Mucosa of stomach (tissue), 1 donor: Measurements from ENCODE around the gene NTSR2.
"Not testable (repeated sequence)": the region's sequence is repeated elsewhere in the genome, so short reads cannot be mapped to it uniquely, and the experiment has no call there.

Source experiments
- H3K27me3 ChIP-seq: one replicate; pipeline ENCODE4 v1.7.0; 2013; ENCODE audit warnings: mild to moderate bottlenecking, low read length; ENCODE audit not compliant: control insufficient read depth, insufficient read depth
- H3K36me3 ChIP-seq: one replicate; pipeline ENCODE4 v1.7.0; 2013; ENCODE audit warnings: low read length; ENCODE audit not compliant: control insufficient read depth, insufficient read depth
- H3K4me1 ChIP-seq: one replicate; pipeline ENCODE4 v1.7.0; 2013; ENCODE audit warnings: mild to moderate bottlenecking, low read length; ENCODE audit not compliant: control insufficient read depth, insufficient read depth
- H3K4me3 ChIP-seq: one replicate; pipeline ENCODE4 v1.7.0; 2013; ENCODE audit warnings: low read length
- H3K9ac ChIP-seq: one replicate; pipeline ENCODE4 v1.7.0; 2013; ENCODE audit warnings: mild to moderate bottlenecking, low read length, moderate library complexity
- H3K9me3 ChIP-seq: one replicate; pipeline ENCODE4 v1.7.0; 2013; ENCODE audit warnings: mild to moderate bottlenecking, low read length, moderate library complexity; ENCODE audit not compliant: control insufficient read depth
- donor health status: Pancreatic carcinoma.

Gene NTSR2

DNA sequence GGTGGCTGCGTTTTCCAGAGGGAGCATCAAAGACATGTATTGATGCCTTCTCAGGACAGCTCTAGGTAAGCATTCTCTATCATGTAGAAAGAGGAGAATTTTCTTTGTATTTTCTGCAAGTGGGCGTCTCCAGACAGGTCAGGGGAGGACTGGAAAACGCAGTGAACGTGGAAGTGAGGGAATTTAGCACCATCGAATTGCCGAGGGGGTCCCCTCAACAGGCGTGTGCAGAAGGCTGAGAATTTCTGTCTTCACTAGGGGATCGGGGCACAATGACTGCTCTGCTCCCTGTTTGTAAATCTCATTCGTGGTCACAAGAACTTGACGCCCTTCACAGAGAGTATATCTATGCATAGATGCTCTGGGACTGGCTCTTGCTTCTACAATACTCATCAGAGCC is 5.0 kb upstream of the NTSR2 start:
- Histone ChIP-seq H3K36me3 (no peaks in the 10 kb centered on the region), H3K27me3 (peaks cover 29% of the 10 kb centered on the region), H3K4me3 (no peak overlapping the region), H3K9ac (no peak overlapping the region), H3K4me1 (peaks cover 3% of the 10 kb centered on the region), H3K9me3 (no peaks in the 10 kb centered on the region)

- no peak overlapping the region for H3K4me3 ChIP-seq
Measured at GRCh38 chr2:11672407-11672806, 2.4 kb upstream of the NTSR2 start.

GRCh38 chr2:11667866-11668637 is 1.9 kb downstream of the NTSR2 start:
- Histone ChIP-seq H3K4me1 (peaks cover 4% of the 10 kb centered on the region), H3K9ac (no peak overlapping the region), H3K36me3 (no peaks in the 10 kb centered on the region)

More at GRCh38 chr2:11672407-11672806, 2.4 kb upstream of the NTSR2 start:
- Histone ChIP-seq H3K9me3 (no peaks in the 10 kb centered on the region), H3K36me3 (no peaks in the 10 kb centered on the region), H3K27me3 (peaks cover 23% of the 10 kb centered on the region), H3K4me1 (peaks cover 4% of the 10 kb centered on the region), H3K9ac (no peak overlapping the region)

GRCh38 chr2:11667194-11667593 is 2.8 kb downstream of the NTSR2 start:
- H3K9me3 ChIP-seq: no peaks in the 10 kb centered on the region
- H3K9ac ChIP-seq: no peak overlapping the region
- no peak overlapping the region for H3K4me3 ChIP-seq
- peaks cover 10% of the 10 kb centered on the region for H3K27me3 ChIP-seq
- peaks cover 4% of the 10 kb centered on the region for H3K4me1 ChIP-seq
- no peaks in the 10 kb centered on the region for H3K36me3 ChIP-seq

More at GRCh38 chr2:11667866-11668637, 1.9 kb downstream of the NTSR2 start:
- H3K4me3 ChIP-seq: no peak overlapping the region
- H3K27me3 ChIP-seq: peaks cover 10% of the 10 kb centered on the region
- H3K9me3 ChIP-seq: no peaks in the 10 kb centered on the region

DNA sequence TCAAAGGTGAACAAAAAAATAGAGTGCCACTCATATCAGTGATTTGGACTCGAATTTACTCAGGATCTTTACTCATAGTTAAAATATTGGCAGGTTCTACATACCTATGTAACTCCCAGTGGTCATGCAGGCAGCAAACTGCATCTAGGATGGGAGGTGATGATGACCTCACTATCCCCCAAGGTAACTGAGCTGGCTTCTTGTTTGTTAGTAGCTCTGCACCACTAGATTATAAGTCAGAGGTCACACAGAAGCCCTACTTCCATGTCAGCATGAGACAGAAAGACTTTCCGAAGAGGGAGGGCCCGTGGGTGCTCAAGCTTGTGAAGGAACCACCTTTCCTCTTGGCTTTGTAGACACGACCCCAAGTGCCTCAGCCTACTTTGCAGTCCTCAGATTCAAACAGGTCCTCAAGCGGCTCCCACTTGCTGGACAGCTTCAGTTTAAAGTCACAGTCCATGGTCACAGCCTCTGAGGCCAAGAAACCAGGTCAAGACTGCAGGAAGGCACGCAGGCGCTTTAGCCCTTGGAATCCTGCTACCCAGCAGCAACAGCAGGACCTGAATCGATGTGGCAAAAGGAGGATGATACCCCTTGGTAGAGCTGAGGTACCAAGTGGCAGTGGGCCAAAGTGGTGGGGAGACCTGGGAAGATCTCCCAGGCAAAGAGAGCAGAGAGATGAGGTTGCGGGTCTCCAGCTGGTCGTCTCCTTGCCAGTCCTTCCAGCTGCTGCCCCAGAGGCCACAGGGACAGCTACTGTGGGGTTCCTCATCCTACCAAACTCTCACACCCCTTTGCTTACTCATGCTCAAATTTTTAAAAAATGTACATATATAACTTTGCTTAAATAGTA is 4.3 kb downstream of the NTSR2 start:
- Histone ChIP-seq H3K4me1 (peaks cover 4% of the 10 kb centered on the region), H3K9me3 (no peaks in the 10 kb centered on the region), H3K27me3 (peaks cover 10% of the 10 kb centered on the region), H3K36me3 (no peaks in the 10 kb centered on the region), H3K9ac (no peak overlapping the region), H3K4me3 (no peak overlapping the region)

DNA sequence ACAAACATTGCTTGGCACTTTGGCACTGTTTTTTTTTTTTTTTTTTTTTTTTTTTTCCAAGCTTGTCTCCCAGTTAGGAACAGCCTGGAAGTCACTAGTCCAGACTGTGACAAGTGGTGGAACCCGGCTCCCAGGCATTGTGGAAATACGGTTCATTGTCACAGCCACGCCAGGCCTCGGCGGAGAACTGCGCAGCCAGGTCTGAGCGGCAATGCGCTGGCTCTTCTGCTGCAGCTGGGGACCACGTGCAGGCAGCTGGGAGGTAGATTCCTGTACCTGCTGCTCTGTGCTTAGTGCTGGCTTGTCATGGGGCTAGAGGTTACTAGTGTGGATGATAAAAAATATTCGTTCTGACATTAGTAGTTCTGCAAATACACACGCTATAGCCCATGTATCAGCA is 5.0 kb downstream of the NTSR2 start:
- H3K36me3 ChIP-seq: no peaks in the 10 kb centered on the region
- H3K9ac ChIP-seq: no peak overlapping the region
- peaks cover 1% of the 10 kb centered on the region for H3K4me1 ChIP-seq
- H3K27me3 ChIP-seq: peaks cover 8% of the 10 kb centered on the region
- no peak overlapping the region for H3K4me3 ChIP-seq
- no peaks in the 10 kb centered on the region for H3K9me3 ChIP-seq

- no peaks in the 10 kb centered on the region for H3K9me3 ChIP-seq
- peaks cover 7% of the 10 kb centered on the region for H3K27me3 ChIP-seq
- H3K4me1 ChIP-seq: no peaks in the 10 kb centered on the region
- H3K9ac ChIP-seq: no peak overlapping the region
- H3K4me3 ChIP-seq: no peak overlapping the region
- no peaks in the 10 kb centered on the region for H3K36me3 ChIP-seq
Measured at GRCh38 chr2:11663427-11663826, 6.6 kb downstream of the NTSR2 start.

DNA sequence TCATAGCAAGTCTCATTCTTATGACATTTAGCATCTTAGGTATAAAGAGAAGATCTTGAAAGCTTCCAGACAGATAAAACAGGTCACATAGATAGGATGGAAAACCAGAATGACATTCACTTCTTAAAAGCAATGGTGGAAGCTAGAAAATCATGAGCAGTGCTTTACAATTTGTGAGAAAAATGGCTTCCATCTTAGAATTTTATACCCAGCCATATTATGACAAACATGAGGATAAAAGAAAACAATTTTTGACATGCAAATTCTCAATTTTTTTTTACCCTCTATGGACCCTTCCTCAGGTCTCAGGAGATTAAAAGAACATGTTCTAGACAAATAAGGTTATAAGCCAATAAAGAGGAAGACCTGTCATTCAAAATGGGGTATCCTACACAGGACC is 7.1 kb downstream of the NTSR2 start:
- Histone ChIP-seq H3K4me3 (no peak overlapping the region), H3K9me3 (no peaks in the 10 kb centered on the region), H3K4me1 (no peaks in the 10 kb centered on the region), H3K27me3 (peaks cover 6% of the 10 kb centered on the region), H3K9ac (no peak overlapping the region), H3K36me3 (no peaks in the 10 kb centered on the region)

- Histone ChIP-seq H3K27me3 (peaks cover 6% of the 10 kb centered on the region), H3K9me3 (no peaks in the 10 kb centered on the region), H3K36me3 (no peaks in the 10 kb centered on the region), H3K4me1 (no peaks in the 10 kb centered on the region), H3K4me3 (no peak overlapping the region), H3K9ac (no peak overlapping the region)
Measured at GRCh38 chr2:11661891-11662435, 8.0 kb downstream of the NTSR2 start.

DNA sequence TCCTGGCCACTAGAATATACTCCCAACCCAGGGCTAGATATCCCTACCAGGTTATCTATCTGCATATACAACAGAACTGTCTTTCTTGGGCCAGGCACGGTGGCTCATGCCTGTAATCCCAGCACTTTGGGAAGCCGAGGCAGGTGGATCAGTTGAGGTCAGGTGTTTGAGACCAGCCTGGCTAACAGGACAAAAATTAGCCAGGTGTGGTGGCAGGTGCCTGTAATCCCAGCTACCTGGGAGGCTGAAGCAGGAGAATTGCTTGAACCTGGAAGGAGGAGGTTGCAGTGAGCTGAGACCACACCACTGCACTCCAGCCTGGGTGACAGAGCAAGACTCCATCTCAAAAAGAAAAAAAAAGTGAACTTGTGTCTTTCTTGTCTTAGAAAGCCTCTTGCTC is 9.6 kb downstream of the NTSR2 start:
- H3K36me3 ChIP-seq, H3K9me3 ChIP-seq, H3K4me1 ChIP-seq, H3K27me3 ChIP-seq, H3K4me3 ChIP-seq, H3K9ac ChIP-seq: not testable (repeated sequence)

DNA sequence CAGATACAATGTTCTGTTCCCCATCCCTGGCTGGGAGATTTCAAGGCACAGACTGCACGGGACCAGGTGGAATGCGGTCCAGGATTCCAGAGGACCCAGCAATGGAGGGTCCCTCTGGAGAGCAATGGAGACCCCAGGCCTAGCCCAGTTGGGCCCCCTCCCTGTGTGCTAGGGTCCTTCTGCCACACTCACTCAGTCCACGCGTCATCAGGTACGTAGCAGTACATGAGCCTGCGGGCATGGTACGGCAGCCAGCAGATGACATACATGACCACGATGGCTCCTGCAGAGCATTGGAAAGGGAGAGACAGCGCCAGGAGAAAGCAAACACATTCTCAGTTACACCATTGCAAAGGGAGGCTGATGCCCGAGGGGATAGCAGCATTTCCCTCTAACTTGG is 10.1 kb downstream of the NTSR2 start:
- Histone ChIP-seq H3K4me3 (no peak overlapping the region), H3K9ac (no peak overlapping the region), H3K27me3 (peaks cover 6% of the 10 kb centered on the region), H3K36me3 (no peaks in the 10 kb centered on the region), H3K9me3 (no peaks in the 10 kb centered on the region), H3K4me1 (no peaks in the 10 kb centered on the region)

DNA sequence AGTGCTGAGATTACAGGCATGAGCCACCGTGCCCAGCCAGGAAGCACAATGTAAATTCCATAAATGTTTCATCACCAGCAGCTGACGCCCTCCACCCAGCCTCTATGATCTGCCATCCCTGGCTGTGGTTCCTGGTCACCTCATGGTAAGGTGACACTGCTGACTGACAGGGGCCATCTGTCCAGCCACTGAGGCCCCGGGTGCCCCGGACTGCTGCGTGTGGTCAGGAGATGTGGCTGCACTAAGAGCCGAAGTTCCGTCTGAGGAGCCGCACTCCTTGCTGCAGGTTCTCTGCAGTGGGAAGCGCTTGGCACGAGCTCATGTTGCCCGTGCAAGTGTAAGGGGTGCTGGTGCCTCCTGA is 10.9 kb downstream of the NTSR2 start:
- no peak overlapping the region for H3K9ac ChIP-seq
- no peak overlapping the region for H3K4me3 ChIP-seq
- no peaks in the 10 kb centered on the region for H3K36me3 ChIP-seq
- no peaks in the 10 kb centered on the region for H3K4me1 ChIP-seq
- H3K9me3 ChIP-seq: no peaks in the 10 kb centered on the region
- H3K27me3 ChIP-seq: peaks cover 6% of the 10 kb centered on the region
